Measurements from ENCODE around the gene PIEZO2. TPM values are rescaled to one million over a fixed set of nuclear protein-coding genes. Genes with fewer than 3 reads are reported as not detected.

Gene PIEZO2
- total RNA-seq, 4 donors from 2014 or later: 0.64 to 1.8 (median 1.6) TPM

DNA sequence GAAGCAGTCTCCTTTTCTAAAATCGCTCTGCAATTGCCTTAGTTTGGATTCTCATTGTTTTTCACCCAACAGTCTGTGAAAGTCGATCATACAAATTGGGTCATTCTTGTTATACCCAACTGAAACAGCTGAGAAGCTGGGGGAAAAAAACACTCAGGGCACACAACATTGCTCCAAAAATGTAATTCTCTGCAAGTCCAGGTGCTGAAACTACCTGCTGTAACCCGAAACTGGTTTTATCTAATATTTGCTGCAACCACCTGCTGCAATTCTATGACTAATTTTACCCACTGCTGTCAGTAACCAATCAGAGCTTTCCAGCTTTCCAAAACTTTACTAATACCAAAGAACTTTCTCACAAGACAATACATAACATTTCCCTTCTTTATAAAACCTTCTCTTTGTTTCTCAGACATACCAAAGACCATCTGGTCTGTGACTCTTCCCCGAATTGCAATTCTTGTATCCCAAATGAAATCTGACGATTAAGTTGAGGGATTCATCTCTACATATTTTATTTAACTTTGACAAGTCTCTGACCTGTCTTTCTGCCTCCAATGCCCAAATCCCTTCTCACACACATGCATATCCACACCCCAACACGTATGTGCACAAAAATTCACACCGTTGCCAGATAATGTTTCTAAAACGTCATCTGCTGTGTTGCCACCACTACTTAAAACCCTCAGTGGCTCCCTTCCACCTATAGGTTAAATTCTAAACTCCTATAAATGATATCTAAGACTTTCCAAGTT is 198.3 kb downstream of the PIEZO2 start:
- TF ChIP-seq POLR2A (IDR thresholded peaks at IDR 0.05): no peak
- TF ChIP-seq POLR2AphosphoS5 (IDR thresholded peaks at IDR 0.05): no peak
- TF ChIP-seq, protein P1, sequence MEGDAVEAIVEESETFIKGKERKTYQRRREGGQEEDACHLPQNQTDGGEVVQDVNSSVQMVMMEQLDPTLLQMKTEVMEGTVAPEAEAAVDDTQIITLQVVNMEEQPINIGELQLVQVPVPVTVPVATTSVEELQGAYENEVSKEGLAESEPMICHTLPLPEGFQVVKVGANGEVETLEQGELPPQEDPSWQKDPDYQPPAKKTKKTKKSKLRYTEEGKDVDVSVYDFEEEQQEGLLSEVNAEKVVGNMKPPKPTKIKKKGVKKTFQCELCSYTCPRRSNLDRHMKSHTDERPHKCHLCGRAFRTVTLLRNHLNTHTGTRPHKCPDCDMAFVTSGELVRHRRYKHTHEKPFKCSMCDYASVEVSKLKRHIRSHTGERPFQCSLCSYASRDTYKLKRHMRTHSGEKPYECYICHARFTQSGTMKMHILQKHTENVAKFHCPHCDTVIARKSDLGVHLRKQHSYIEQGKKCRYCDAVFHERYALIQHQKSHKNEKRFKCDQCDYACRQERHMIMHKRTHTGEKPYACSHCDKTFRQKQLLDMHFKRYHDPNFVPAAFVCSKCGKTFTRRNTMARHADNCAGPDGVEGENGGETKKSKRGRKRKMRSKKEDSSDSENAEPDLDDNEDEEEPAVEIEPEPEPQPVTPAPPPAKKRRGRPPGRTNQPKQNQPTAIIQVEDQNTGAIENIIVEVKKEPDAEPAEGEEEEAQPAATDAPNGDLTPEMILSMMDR (IDR thresholded peaks at IDR 0.05): no peak
- no peak for TF ChIP-seq EP300 (IDR thresholded peaks at IDR 0.05)
- Histone ChIP-seq H3K9me3 (peaks cover 0 to 13% (median 2%) of the 10 kb centered on the region in 3 donors), H3K4me3 (no peak overlapping the region), H3K4me1 (no peaks in the 10 kb centered on the region), H3K36me3 (no peaks in the 10 kb centered on the region), H3K27me3 (no peaks in the 10 kb centered on the region), H3K27ac (no peak overlapping the region)
- ATAC-seq: no peak
- WGBS, 2 donors (ENCODE audit: low coverage in 1 of 2): 76 to 83% methylated on average over 8 of the region's 8 CpGs

DNA sequence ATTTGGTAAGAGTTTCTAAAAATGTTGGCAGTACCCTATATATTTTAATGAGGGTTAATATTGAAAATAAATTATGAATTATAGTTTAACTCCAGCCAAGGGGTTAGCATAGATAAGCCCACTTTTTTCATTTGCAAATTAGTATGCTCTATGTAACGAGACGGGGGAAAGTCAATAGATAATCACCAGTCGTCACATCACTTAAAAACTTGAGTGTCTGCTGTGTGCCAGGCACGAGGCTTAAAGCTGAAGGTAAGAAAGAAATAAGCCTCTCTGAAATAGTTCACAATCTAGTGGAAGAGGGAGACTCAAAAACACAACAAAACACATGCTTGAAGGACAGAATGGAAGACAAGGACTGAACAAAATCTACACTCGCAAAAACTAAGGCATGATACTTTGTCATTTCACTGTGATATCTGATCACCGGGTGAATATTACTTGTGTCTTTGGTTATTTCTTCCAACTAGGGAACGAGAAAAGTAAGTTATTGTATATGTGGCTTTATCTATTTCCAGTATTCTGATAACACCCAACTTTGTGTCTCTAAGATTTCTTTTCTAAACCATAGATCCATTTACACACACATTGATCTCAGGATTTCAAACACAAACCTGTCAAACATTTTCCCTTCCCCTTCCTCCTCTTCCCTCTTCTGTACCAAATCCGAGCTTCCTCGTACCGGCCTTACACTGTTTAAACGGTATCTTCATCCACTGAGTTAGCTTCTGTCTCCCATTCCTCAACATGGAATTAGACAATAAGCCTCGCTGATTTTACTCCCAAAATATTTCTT is 199.1 kb downstream of the PIEZO2 start:
- Histone ChIP-seq H3K27ac (no peak overlapping the region), H3K9me3 (peaks cover 0 to 21% (median 2%) of the 10 kb centered on the region in 3 donors), H3K36me3 (no peaks in the 10 kb centered on the region), H3K4me1 (no peaks in the 10 kb centered on the region), H3K27me3 (no peaks in the 10 kb centered on the region), H3K4me3 (no peak overlapping the region)
- ATAC-seq: no peak
- WGBS, 2 donors (ENCODE audit: low coverage in 1 of 2): 71 to 91% methylated on average over 12 of the region's 12 CpGs
- TF ChIP-seq POLR2A (IDR thresholded peaks at IDR 0.05): no peak
- no peak for TF ChIP-seq POLR2AphosphoS5 (IDR thresholded peaks at IDR 0.05)
- TF ChIP-seq EP300 (IDR thresholded peaks at IDR 0.05): no peak
- TF ChIP-seq, protein P1 (IDR thresholded peaks at IDR 0.05): no peak

- Histone ChIP-seq H3K4me1 (no peaks in the 10 kb centered on the region), H3K9me3 (peaks cover 0 to 27% (median 4%) of the 10 kb centered on the region in 3 donors), H3K27me3 (no peaks in the 10 kb centered on the region), H3K27ac (no peak overlapping the region), H3K4me3 (no peak overlapping the region), H3K36me3 (no peaks in the 10 kb centered on the region)
- TF ChIP-seq EP300 (IDR thresholded peaks at IDR 0.05) (no peak), POLR2A (IDR thresholded peaks at IDR 0.05) (no peak), POLR2AphosphoS5 (IDR thresholded peaks at IDR 0.05) (no peak)
- TF ChIP-seq, protein P1 (IDR thresholded peaks at IDR 0.05): no peak
- 50 to 75% methylated on average over 1 of the region's 1 CpG for WGBS, 2 donors (ENCODE audit: low coverage in 1 of 2)
- ATAC-seq: no peak
These were observed 199.7 kb downstream of the PIEZO2 start for GRCh38 chr18:10949655-10950054.

DNA sequence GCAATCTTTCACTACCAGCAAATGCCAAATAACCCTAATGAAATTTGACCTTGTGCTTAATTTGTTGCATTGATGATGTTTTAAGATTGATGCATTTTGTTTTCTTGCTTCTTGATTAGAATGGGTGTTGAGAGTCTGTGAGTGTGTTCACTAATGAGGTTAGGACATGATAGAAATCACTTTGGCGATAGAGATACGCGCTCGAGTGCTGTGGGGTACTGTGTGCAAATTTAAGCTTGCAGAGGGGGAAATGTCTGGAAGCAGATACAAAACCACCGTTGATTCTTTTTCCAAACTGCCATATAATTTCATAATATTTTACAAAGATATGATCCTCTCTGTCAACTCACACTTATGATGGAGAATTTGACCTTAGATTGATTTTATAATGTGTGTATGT is 200.9 kb downstream of the PIEZO2 start:
- TF ChIP-seq, protein P1 (IDR thresholded peaks at IDR 0.05): no peak
- TF ChIP-seq POLR2A (IDR thresholded peaks at IDR 0.05) (no peak), POLR2AphosphoS5 (IDR thresholded peaks at IDR 0.05) (no peak), EP300 (IDR thresholded peaks at IDR 0.05) (no peak)
- Histone ChIP-seq H3K4me3 (no peak overlapping the region), H3K36me3 (no peaks in the 10 kb centered on the region), H3K4me1 (no peaks in the 10 kb centered on the region), H3K27me3 (no peaks in the 10 kb centered on the region), H3K9me3 (peaks cover 0 to 31% (median 4%) of the 10 kb centered on the region in 3 donors), H3K27ac (no peak overlapping the region)
- no peak for ATAC-seq
- WGBS, 2 donors (ENCODE audit: low coverage in 1 of 2): 93 to 95% methylated on average over 5 of the region's 5 CpGs

All from gastroesophageal sphincter (tissue), 4 donors.